A549 (cell line): Measurements from ENCODE around the gene SAXO1. TPM values are rescaled to one million over a fixed set of nuclear protein-coding genes. Genes with fewer than 3 reads are reported as not detected.

Source experiments
- ATAC-seq, 2 experiments: fragments of 200-7000 bp in 1 of 2; fragments of >200 bp in 1 of 2; cut with Nextera tagmentation in 1 of 2; cut with Tn5 transposase in 1 of 2; 3 replicates each; pipeline versions ENCODE4 v1.8.0 to v1.9.1; 2018 to 2020; ENCODE audit warnings: mild to moderate bottlenecking in 1 of 2, moderate library complexity in 1 of 2
- CTCF ChIA-PET: fragments of 300-600 bp; sonication (Branson Sonifier 250); formaldehyde crosslinking; extraction: SDS; loops from one replicate; lab custom pipeline; 2021; ENCODE audit warnings: antibody characterized with exemption, inconsistent platforms; lab: Yijun Ruan, JAX
- POLR2A ChIA-PET: fragments of 350-600 bp; formaldehyde crosslinking; extraction: SDS; loops from one replicate; lab custom pipeline; 2021; ENCODE audit warnings: antibody characterized with exemption, inconsistent platforms; lab: Yijun Ruan, JAX
- DNase-seq, 2 experiments: peaks; one replicate each; pipeline versions ENCODE4 v3.0.0 to v3.0.0-alpha.2; 2011 to 2016; ENCODE audit warnings: low read depth in 1 of 2, low spot score in 1 of 2
- FAIRE-seq: peaks from 2 replicates; lab custom pipeline; 2011; peaks lifted over from hg19 to GRCh38; lab: Jason Lieb, UNC
- H3K27ac ChIP-seq, 2 experiments: fragments of >200 bp; sonication (Bioruptor Twin); formaldehyde crosslinking; 3 replicates each; pipeline ENCODE4 v1.5.1; 2016 to 2017
- H3K4me1 ChIP-seq: fragments of >200 bp; sonication (Bioruptor Twin); formaldehyde crosslinking; 3 replicates; pipeline ENCODE4 v1.6.1; 2016
- H3K4me2 ChIP-seq: fragments of >200 bp; sonication (Bioruptor Twin); formaldehyde crosslinking; 3 replicates; pipeline ENCODE4 v1.6.1; 2016
- H3K4me3 ChIP-seq: fragments of >200 bp; sonication (Bioruptor Twin); formaldehyde crosslinking; 3 replicates; pipeline ENCODE4 v1.5.1; 2016
- H3K9me3 ChIP-seq: fragments of >200 bp; sonication (Bioruptor Twin); formaldehyde crosslinking; 3 replicates; pipeline ENCODE4 v1.6.1; 2016
- BCL3 ChIP-seq: fragments of >200 bp; sonication (Bioruptor Twin); formaldehyde crosslinking; IDR thresholded peaks from 3 replicates; pipeline ENCODE4 v1.6.1; 2016
- BHLHE40 ChIP-seq: IDR thresholded peaks from 2 replicates; pipeline ENCODE4 v1.6.1; 2012; ENCODE audit warnings: low read depth, low read length, inconsistent platforms
- CHD2 ChIP-seq: fragments of 150-350 bp; IDR thresholded peaks from 2 replicates; pipeline ENCODE4 v1.6.1; 2014; ENCODE audit warnings: low read length; ENCODE audit not compliant: partially characterized antibody
- CHD4 ChIP-seq: fragments of 200-600 bp; sonication (generic); IDR thresholded peaks from 2 replicates; pipeline ENCODE4 v1.6.1; 2016; ENCODE audit warnings: antibody characterized with exemption, mild to moderate bottlenecking, borderline replicate concordance
- E2F6 ChIP-seq: IDR thresholded peaks from 2 replicates; pipeline ENCODE4 v1.6.1; 2012; ENCODE audit warnings: low read depth, borderline replicate concordance
- EP300 ChIP-seq, 2 experiments: fragments of >200 bp; sonication (Bioruptor Twin); formaldehyde crosslinking; IDR thresholded peaks; 2 replicates in 1 of 2; 3 replicates in 1 of 2; pipeline ENCODE4 v1.6.1; 2016 to 2017
- FOSB ChIP-seq: fragments of 250-450 bp; sonication (Bioruptor Pico); IDR thresholded peaks from 2 replicates; pipeline ENCODE4 v1.5.0; 2020; ENCODE audit warnings: mild to moderate bottlenecking, moderate library complexity
- FOSL2 ChIP-seq, 2 experiments: fragments of 450-650 bp in 1 of 2; fragments of >200 bp in 1 of 2; sonication (Bioruptor Twin) in 1 of 2; formaldehyde crosslinking; IDR thresholded peaks; 2 replicates each; pipeline versions ENCODE4 v1.5.0 to v1.6.1; 2016 to 2020; ENCODE audit warnings: mild to moderate bottlenecking in 1 of 2, moderate library complexity in 1 of 2
- FOXS1 ChIP-seq: fragments of 250-450 bp; sonication (Bioruptor Pico); IDR thresholded peaks from 2 replicates; pipeline ENCODE4 v1.5.0; 2020; ENCODE audit warnings: mild to moderate bottlenecking, moderate library complexity
- HOXB13 ChIP-seq: fragments of 250-450 bp; sonication (Bioruptor Pico); IDR thresholded peaks from 2 replicates; pipeline ENCODE4 v1.5.0; 2020; ENCODE audit warnings: low read depth, mild to moderate bottlenecking, moderate library complexity
- JUNB ChIP-seq: fragments of >200 bp; sonication (Bioruptor Twin); formaldehyde crosslinking; IDR thresholded peaks from 2 replicates; pipeline ENCODE4 v1.6.1; 2016
- MYC ChIP-seq: IDR thresholded peaks from 2 replicates; pipeline ENCODE4 v1.6.1; 2012; ENCODE audit warnings: mild to moderate bottlenecking, inconsistent platforms, low read length, improper control_type of control experiment, borderline replicate concordance
- NFE2L2 ChIP-seq: fragments of 150-350 bp; conservative IDR thresholded peaks from 2 replicates; pipeline ENCODE4 v1.6.1; 2014; ENCODE audit warnings: low read length
- NR3C1 ChIP-seq: fragments of >200 bp; sonication (Bioruptor Twin); formaldehyde crosslinking; IDR thresholded peaks from 3 replicates; pipeline ENCODE4 v1.6.1; 2017
- PHF8 ChIP-seq: fragments of 200-600 bp; sonication (generic); IDR thresholded peaks from 2 replicates; pipeline ENCODE4 v1.6.1; 2016; ENCODE audit warnings: low read depth, mild to moderate bottlenecking, antibody characterized with exemption, moderate library complexity, borderline replicate concordance
- POLR2A ChIP-seq: IDR thresholded peaks from 2 replicates; pipeline ENCODE4 v1.6.1; 2012; ENCODE audit warnings: mild to moderate bottlenecking, low read length
- RCOR1 ChIP-seq: fragments of 150-350 bp; IDR thresholded peaks from 2 replicates; pipeline ENCODE4 v1.6.1; 2014; ENCODE audit warnings: antibody characterized with exemption, low read length, low read depth
- REST ChIP-seq: fragments of 200-600 bp; sonication (generic); IDR thresholded peaks from 2 replicates; pipeline ENCODE4 v1.6.1; 2016; ENCODE audit warnings: antibody characterized with exemption, mild to moderate bottlenecking, moderate library complexity
- RNF2 ChIP-seq: fragments of 200-600 bp; sonication (generic); IDR thresholded peaks from 2 replicates; pipeline ENCODE4 v1.6.1; 2016; ENCODE audit warnings: low read depth, mild to moderate bottlenecking, antibody characterized with exemption, moderate library complexity, borderline replicate concordance
- SMC3 ChIP-seq: fragments of >200 bp; sonication (Bioruptor Twin); formaldehyde crosslinking; IDR thresholded peaks from 3 replicates; pipeline ENCODE4 v1.6.1; 2018; ENCODE audit warnings: inconsistent platforms
- USF2 ChIP-seq: fragments of 450-650 bp; IDR thresholded peaks from 2 replicates; pipeline ENCODE4 v1.6.1; 2014; ENCODE audit warnings: antibody characterized with exemption
- ZC3H11A ChIP-seq: fragments of 450-650 bp; IDR thresholded peaks from 2 replicates; pipeline ENCODE4 v1.6.1; 2014; ENCODE audit warnings: antibody characterized with exemption, mild to moderate bottlenecking
- ZNF302 ChIP-seq: fragments of 250-450 bp; sonication (Bioruptor Pico); IDR thresholded peaks from 2 replicates; pipeline ENCODE4 v1.9.0; 2021; ENCODE audit warnings: inconsistent platforms, mild to moderate bottlenecking, moderate library complexity
- WGBS: methylation state at CpG from one replicate; pipeline ENCODE4 v1.1.6; 2017; ENCODE audit errors: missing lambda C conversion rate; 5-methylcytosine and 5-hydroxymethylcytosine counted together
- polyA plus RNA-seq, 4 experiments: library from polyadenylated mRNA; depleted of rRNA in 3 of 4; stranded (reverse); fragments of >200 nt; fragmentation: RNase III in 1 of 4; extraction: RNeasy Plus Mini Kit Qiagen cat#74134 plus additional on column Dnase treatment in 1 of 4; gene quantifications; 2 replicates in 3 of 4; 3 replicates in 1 of 4; pipeline ENCODE4 v1.2.3, GENCODE V29; 2011 to 2017

Gene SAXO1
- polyA plus RNA-seq, 2 of the 4 experiments (the other 2 are of a cell fraction) = not detected

- WGBS = 47% methylated on average over 2 of the region's 2 CpGs
- POLR2A ChIA-PET = no interaction called here
- Histone ChIP-seq H3K9me3 (no peaks in the 10 kb centered on the region), H3K4me1 (no peaks in the 10 kb centered on the region), H3K27ac (no peak overlapping the region), H3K4me3 (no peak overlapping the region), H3K4me2 (no peak overlapping the region)
- ATAC-seq = no peak
- no peak for DNase-seq
- CTCF ChIA-PET = interaction anchor here (1.0 to 1.5 kb wide), 2 partner anchors 8 to 59 kb away, joined by 3 read pairs; no protein-coding TSS in a partner anchor
- TF ChIP-seq POLR2A (no peak), NR3C1 (no peak), ZNF302 (CRISPR knock-in tag) (no peak)
- FAIRE-seq = no peak
Observed at GRCh38 chr9:18970393-18970792, 62.6 kb downstream of the SAXO1 start.

- ChIA-PET POLR2A (interaction anchor here (0.7 kb wide), 1 partner anchor 641 kb away, joined by 3 read pairs; no protein-coding TSS in a partner anchor), CTCF (interaction anchor here (1.0 kb wide), 1 partner anchor 714 kb away, joined by 7 read pairs; no protein-coding TSS in a partner anchor)
- H3K4me3 ChIP-seq = no peak overlapping the region
- no peak overlapping the region for H3K27ac ChIP-seq
- no peak for ATAC-seq
- no peak overlapping the region for H3K4me2 ChIP-seq
- TF ChIP-seq ZC3H11A (no peak), HOXB13 (CRISPR knock-in tag) (no peak), NR3C1 (no peak), SMC3 (no peak), CHD4 (no peak)
- H3K9me3 ChIP-seq = no peaks in the 10 kb centered on the region
- FAIRE-seq = no peak
- no peak for DNase-seq
- WGBS = 61% methylated on average over 3 of the region's 3 CpGs
- H3K4me1 ChIP-seq = no peaks in the 10 kb centered on the region
Observed at GRCh38 chr9:18969128-18969527, 63.9 kb downstream of the SAXO1 start.

- Histone ChIP-seq H3K4me2 (no peak overlapping the region), H3K4me3 (no peak overlapping the region), H3K9me3 (no peaks in the 10 kb centered on the region), H3K4me1 (no peaks in the 10 kb centered on the region), H3K27ac (no peak overlapping the region)
- DNase-seq = no peak
- ChIA-PET CTCF (no interaction called here), POLR2A (no interaction called here)
- 1% methylated on average over 2 of the region's 2 CpGs for WGBS
- ATAC-seq = no peak
- TF ChIP-seq MYC = no peak
- no peak for TF ChIP-seq E2F6
- TF ChIP-seq HOXB13 (CRISPR knock-in tag) = no peak
- TF ChIP-seq PHF8 = no peak
- TF ChIP-seq BCL3 = no peak
- no peak for TF ChIP-seq USF2
- TF ChIP-seq NFE2L2 = no peak
- TF ChIP-seq ZNF302 (CRISPR knock-in tag) = no peak
- TF ChIP-seq REST = no peak
- no peak for TF ChIP-seq FOXS1
- TF ChIP-seq POLR2A = no peak
- TF ChIP-seq EP300 (IDR thresholded peaks at IDR 0.05) = no peak
- no peak for TF ChIP-seq JUNB
- TF ChIP-seq BHLHE40 = no peak
- no peak for TF ChIP-seq CHD2
- no peak for TF ChIP-seq FOSL2 (IDR thresholded peaks at IDR 0.05)
- no peak for TF ChIP-seq FOSL2 (CRISPR knock-in tag; IDR thresholded peaks at IDR 0.05)
- TF ChIP-seq ZC3H11A = no peak
- TF ChIP-seq RCOR1 = no peak
- no peak for TF ChIP-seq FOSB
- no peak for TF ChIP-seq RNF2
- FAIRE-seq = no peak
Observed at GRCh38 chr9:18955626-18956025, 77.4 kb downstream of the SAXO1 start.
